Kidney (tissue), 14 donors: ENCODE data around the gene SARS1. TPM values are rescaled to one million over a fixed set of nuclear protein-coding genes. Genes with fewer than 3 reads are reported as not detected.

ENCODE experiments used
- DNase-seq, 5 donors: peaks; one replicate each; pipeline ENCODE4 v3.0.0-alpha.2; 2013 to 2020
- FAIRE-seq: peaks from 2 replicates; lab custom pipeline; 2012; peaks lifted over from hg19 to GRCh38; lab: Jason Lieb, UNC
- H3K27ac ChIP-seq, 2 donors: one replicate each; pipeline ENCODE4 v1.7.0; 2013; ENCODE audit warnings: low read depth in 2 of 2, low read length in 2 of 2, inconsistent platforms in 1 of 2
- H3K27me3 ChIP-seq: one replicate; pipeline ENCODE4 v1.7.1; 2013; ENCODE audit warnings: low read length, inconsistent platforms; ENCODE audit not compliant: control insufficient read depth, insufficient read depth
- H3K36me3 ChIP-seq, 3 donors: one replicate each; pipeline versions ENCODE4 v1.7.0 to v1.7.1; 2013; ENCODE audit warnings: low read length in 3 of 3, control low read depth in 1 of 3, inconsistent platforms in 1 of 3; ENCODE audit not compliant: insufficient read depth in 3 of 3, control insufficient read depth in 2 of 3
- H3K4me1 ChIP-seq, 3 donors: one replicate each; pipeline versions ENCODE4 v1.7.0 to v1.7.1; 2013; ENCODE audit warnings: low read length in 3 of 3, inconsistent platforms in 1 of 3, low read depth in 1 of 3; ENCODE audit not compliant: control insufficient read depth in 2 of 3, insufficient read depth in 2 of 3
- H3K4me3 ChIP-seq, 3 donors: one replicate each; pipeline versions ENCODE4 v1.7.0 to v1.8.1; 2013; ENCODE audit warnings: low read length in 3 of 3, control low read depth in 1 of 3, inconsistent platforms in 1 of 3
- H3K9ac ChIP-seq, 3 donors: one replicate each; pipeline versions ENCODE4 v1.7.0 to v1.7.1; 2013; ENCODE audit warnings: low read length in 3 of 3, control low read depth in 1 of 3, inconsistent platforms in 1 of 3
- H3K9me3 ChIP-seq, 3 donors: one replicate each; pipeline versions ENCODE4 v1.7.0 to v1.7.1; 2013; ENCODE audit warnings: low read length in 3 of 3, control low read depth in 1 of 3, inconsistent platforms in 1 of 3; ENCODE audit not compliant: control insufficient read depth in 2 of 3, insufficient read depth in 1 of 3
- intact Hi-C: fragments of 100-400 bp; cut with DNase I; formaldehyde crosslinking; loops from one replicate; pipeline ENCODE4 v1.11.1; 2022
- polyA plus RNA-seq: library from polyadenylated mRNA; stranded (reverse); fragments of 350-450 nt; fragmentation: Illumina TruSeq; extraction: RNeasy Lipid Tissue Mini Kit (QIAGEN cat#74804); gene quantifications from one replicate; pipeline ENCODE4 v1.2.3, GENCODE V29; 2014; ENCODE audit warnings: low read depth, low replicate concordance; ENCODE audit not compliant: insufficient read depth
- total RNA-seq: library from RNA; stranded (reverse); fragmentation: NEBNext Ultra II Directional; extraction: Animal tissue kit (Norgen Biotek cat#: 25700); gene quantifications from one replicate; pipeline ENCODE4 v1.2.1, GENCODE V29; 2021
- TF ChIP-seq, protein P1 (sequence below): IDR thresholded peaks from 3 replicates; pipeline ENCODE4 v1.5.1; 2012; ENCODE audit warnings: mild to moderate bottlenecking, moderate library complexity, borderline replicate concordance; ENCODE audit not compliant: insufficient read depth; ENCODE audit errors: extremely low read depth
- donor health status: control.
- donor health status: control.
- donor health status: control.
- donor health status: control.
- donor health status: control.
- donor health status: DM: yes; HTN: yes; CAD: no.
- donor health status: Normal renal cell carcinoma (clear cell type).

Gene SARS1
- total and polyA plus RNA-seq, 2 donors from 2014 or later = 114 to 181 TPM

DNA sequence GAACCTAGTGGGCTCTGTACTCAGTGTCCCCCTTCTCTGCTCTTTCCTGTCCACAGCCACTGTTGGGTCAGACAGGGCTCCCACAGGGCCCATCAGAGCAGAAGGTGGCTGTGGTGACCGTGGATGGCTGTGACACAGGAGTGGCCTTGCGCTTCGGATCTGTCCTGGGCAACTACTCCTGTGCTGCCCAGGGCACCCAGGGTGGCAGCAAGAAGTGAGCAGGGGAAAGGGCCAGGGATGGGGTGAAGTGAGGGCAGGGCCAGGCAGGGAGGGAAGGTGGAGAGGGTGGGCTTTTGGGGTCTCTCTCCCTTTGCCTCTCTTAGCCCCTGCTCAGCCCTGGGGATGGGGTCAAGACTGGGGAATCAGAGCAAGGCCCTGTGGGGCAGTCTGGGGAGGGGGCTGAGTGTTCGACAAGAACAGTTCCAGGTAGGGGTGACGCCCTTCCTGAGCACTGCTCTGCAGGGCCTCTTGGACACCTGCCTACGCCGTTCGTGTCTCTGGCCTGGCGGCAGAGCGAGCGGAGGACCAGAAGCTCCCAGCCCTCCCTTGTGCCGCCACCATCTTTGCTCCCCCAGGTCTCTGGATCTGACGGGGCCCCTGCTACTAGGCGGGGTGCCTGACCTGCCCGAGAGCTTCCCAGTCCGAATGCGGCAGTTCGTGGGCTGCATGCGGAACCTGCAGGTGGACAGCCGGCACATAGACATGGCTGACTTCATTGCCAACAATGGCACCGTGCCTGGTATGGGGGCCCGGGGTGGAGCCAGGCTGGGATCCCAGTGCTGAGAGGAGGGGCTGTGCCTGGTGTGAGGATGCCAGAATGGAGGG lies 48.7 kb downstream of the SARS1 start:
- no peaks in the 10 kb centered on the region for H3K9me3 ChIP-seq
- peak in 1 of 5 donors; percentile 78 for DNase-seq
- no peak for FAIRE-seq
- H3K9ac ChIP-seq = no peak overlapping the region
- no peaks in the 10 kb centered on the region for H3K27me3 ChIP-seq
- TF ChIP-seq, protein P1, sequence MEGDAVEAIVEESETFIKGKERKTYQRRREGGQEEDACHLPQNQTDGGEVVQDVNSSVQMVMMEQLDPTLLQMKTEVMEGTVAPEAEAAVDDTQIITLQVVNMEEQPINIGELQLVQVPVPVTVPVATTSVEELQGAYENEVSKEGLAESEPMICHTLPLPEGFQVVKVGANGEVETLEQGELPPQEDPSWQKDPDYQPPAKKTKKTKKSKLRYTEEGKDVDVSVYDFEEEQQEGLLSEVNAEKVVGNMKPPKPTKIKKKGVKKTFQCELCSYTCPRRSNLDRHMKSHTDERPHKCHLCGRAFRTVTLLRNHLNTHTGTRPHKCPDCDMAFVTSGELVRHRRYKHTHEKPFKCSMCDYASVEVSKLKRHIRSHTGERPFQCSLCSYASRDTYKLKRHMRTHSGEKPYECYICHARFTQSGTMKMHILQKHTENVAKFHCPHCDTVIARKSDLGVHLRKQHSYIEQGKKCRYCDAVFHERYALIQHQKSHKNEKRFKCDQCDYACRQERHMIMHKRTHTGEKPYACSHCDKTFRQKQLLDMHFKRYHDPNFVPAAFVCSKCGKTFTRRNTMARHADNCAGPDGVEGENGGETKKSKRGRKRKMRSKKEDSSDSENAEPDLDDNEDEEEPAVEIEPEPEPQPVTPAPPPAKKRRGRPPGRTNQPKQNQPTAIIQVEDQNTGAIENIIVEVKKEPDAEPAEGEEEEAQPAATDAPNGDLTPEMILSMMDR = no peak
- no peaks in the 10 kb centered on the region for H3K4me1 ChIP-seq
- H3K36me3 ChIP-seq = peaks cover 0 to 2% (median 0%) of the 10 kb centered on the region in 3 donors
- no peak overlapping the region for H3K27ac ChIP-seq
- H3K4me3 ChIP-seq = no peak overlapping the region
- intact Hi-C loops = no loop called here

DNA sequence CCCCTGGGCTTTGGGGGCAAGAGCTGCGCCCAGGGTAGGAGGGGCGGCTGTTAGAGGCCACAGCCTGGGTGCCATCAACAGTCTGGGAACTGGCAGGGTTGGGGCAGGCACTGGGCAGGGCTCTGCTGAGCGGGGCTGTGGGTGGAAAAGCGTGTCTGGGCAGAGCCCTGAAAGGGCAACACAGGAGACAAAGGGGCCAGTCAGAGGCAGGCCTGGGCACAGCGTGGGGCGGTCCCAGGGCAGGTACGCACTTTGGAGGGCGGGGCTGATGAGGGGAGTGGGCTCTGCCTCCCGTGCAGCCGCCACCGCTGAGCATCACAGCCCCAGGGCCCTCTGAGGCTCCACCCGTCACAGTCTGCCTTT lies 49.5 kb downstream of the SARS1 start:
- H3K27ac ChIP-seq = no peak overlapping the region
- no peaks in the 10 kb centered on the region for H3K27me3 ChIP-seq
- DNase-seq (no peak), FAIRE-seq (no peak)
- TF ChIP-seq, protein P1 = no peak
- H3K9ac ChIP-seq = no peak overlapping the region
- peaks cover 0 to 2% (median 0%) of the 10 kb centered on the region in 3 donors for H3K36me3 ChIP-seq
- no peaks in the 10 kb centered on the region for H3K4me1 ChIP-seq
- H3K4me3 ChIP-seq = no peak overlapping the region
- H3K9me3 ChIP-seq = no peaks in the 10 kb centered on the region
- intact Hi-C loops = no loop called here

DNA sequence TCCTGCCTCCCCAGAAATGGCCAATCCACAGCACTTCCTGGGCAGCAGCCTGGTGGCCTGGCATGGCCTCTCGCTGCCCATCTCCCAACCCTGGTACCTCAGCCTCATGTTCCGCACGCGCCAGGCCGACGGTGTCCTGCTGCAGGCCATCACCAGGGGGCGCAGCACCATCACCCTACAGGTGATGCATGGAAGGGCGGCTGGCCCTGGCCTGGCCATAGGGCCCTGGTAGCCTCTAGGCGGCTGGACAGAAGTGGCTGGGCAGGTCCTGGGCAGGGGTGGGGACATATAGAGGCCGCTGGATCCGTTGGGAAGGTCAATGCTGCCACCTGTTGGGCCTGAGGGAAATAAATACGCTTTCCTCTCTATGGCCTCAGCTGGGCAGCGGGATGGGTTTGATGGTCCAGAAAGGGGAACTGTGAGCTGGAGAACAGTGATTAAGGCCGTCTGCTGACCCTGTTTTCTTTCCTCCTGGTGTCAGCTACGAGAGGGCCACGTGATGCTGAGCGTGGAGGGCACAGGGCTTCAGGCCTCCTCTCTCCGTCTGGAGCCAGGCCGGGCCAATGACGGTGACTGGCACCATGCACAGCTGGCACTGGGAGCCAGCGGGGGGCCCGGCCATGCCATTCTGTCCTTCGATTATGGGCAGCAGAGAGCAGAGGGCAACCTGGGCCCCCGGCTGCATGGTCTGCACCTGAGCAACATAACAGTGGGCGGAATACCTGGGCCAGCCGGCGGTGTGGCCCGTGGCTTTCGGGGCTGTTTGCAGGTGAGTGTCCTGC lies 50.1 kb downstream of the SARS1 start:
- TF ChIP-seq, protein P1 = peak; percentile 99
- Histone ChIP-seq H3K9me3 (no peaks in the 10 kb centered on the region), H3K27ac (peak overlapping the region in 1 of 2 donors; percentile 34), H3K4me3 (no peak overlapping the region), H3K36me3 (peaks cover 0 to 2% (median 0%) of the 10 kb centered on the region in 3 donors), H3K9ac (no peak overlapping the region), H3K4me1 (no peaks in the 10 kb centered on the region), H3K27me3 (no peaks in the 10 kb centered on the region)
- intact Hi-C loops = no loop called here
- DNase-seq = peak; percentile 92 to 96 (median 93)
- FAIRE-seq = peak; percentile 72
